HAP-1 (cell line): Measurements from ENCODE around the gene HRAS.

Experiments
- DNase-seq, 2 experiments: peaks; one replicate each; pipeline ENCODE4 v3.0.0-alpha.2; 2016 to 2020; ENCODE audit warnings: low spot score in 2 of 2
- H3K27me3 ChIP-seq: fragments of 250-450 bp; sonication (Bioruptor Pico); 2 replicates; pipeline ENCODE4 v1.5.1; 2020; ENCODE audit warnings: low read depth, mild to moderate bottlenecking, moderate library complexity
- H3K36me3 ChIP-seq: fragments of 250-450 bp; sonication (Bioruptor Pico); replicated peaks from 2 replicates; pipeline ENCODE4 v1.5.1; 2020; ENCODE audit warnings: mild to moderate bottlenecking
- H3K4me1 ChIP-seq: fragments of 250-450 bp; sonication (Bioruptor Pico); 2 replicates; pipeline ENCODE4 v1.5.1; 2020; ENCODE audit warnings: mild to moderate bottlenecking
- H3K4me3 ChIP-seq: fragments of 250-450 bp; sonication (Bioruptor Pico); 2 replicates; pipeline ENCODE4 v1.5.1; 2020; ENCODE audit warnings: mild to moderate bottlenecking, moderate library complexity
- H3K9me3 ChIP-seq: fragments of 250-450 bp; sonication (Bioruptor Pico); 2 replicates; pipeline ENCODE4 v1.5.1; 2020; ENCODE audit warnings: mild to moderate bottlenecking, moderate library complexity
- in situ Hi-C: fragments of 300-500 bp; cut with MboI; formaldehyde crosslinking; loops from 3 replicates; pipeline ENCODE4 v1.14.3; 2020; ENCODE audit warnings: low sequenced_read_pairs, inconsistent platforms, mixed read lengths

The HRAS gene

GRCh38 chr11:488062-488461, 47.3 kb downstream of the HRAS start:
- in situ Hi-C loops = no loop called here
- no peaks in the 10 kb centered on the region for H3K4me1 ChIP-seq
- no peaks in the 10 kb centered on the region for H3K9me3 ChIP-seq
- H3K36me3 ChIP-seq = peaks cover 10% of the 10 kb centered on the region
- H3K27me3 ChIP-seq = no peaks in the 10 kb centered on the region
- DNase-seq = no peak
- no peak overlapping the region for H3K4me3 ChIP-seq

GRCh38 chr11:487571-488021, 47.8 kb downstream of the HRAS start:
- Histone ChIP-seq H3K36me3 (peaks cover 8% of the 10 kb centered on the region), H3K9me3 (no peaks in the 10 kb centered on the region), H3K4me1 (no peaks in the 10 kb centered on the region), H3K27me3 (no peaks in the 10 kb centered on the region), H3K4me3 (no peak overlapping the region)
- in situ Hi-C loops = no loop called here
- DNase-seq = no peak

GRCh38 chr11:486189-486588, 49.2 kb downstream of the HRAS start:
- Histone ChIP-seq H3K4me1 (no peaks in the 10 kb centered on the region), H3K27me3 (no peaks in the 10 kb centered on the region), H3K4me3 (no peak overlapping the region), H3K36me3 (peaks cover 5% of the 10 kb centered on the region; the same call in 1 of the 2 replicates), H3K9me3 (no peaks in the 10 kb centered on the region)
- no peak for DNase-seq
- in situ Hi-C loops = no loop called here

GRCh38 chr11:484616-485015, 50.8 kb downstream of the HRAS start:
- H3K4me3 ChIP-seq = no peak overlapping the region
- H3K36me3 ChIP-seq = no peaks in the 10 kb centered on the region
- H3K9me3 ChIP-seq = no peaks in the 10 kb centered on the region
- in situ Hi-C loops = no loop called here
- H3K27me3 ChIP-seq = no peaks in the 10 kb centered on the region
- H3K4me1 ChIP-seq = no peaks in the 10 kb centered on the region
- DNase-seq = no peak
